ENCODE results near the gene MGAT4C.

Gene MGAT4C

GRCh38 chr12:86229772-86230171 lies 26.4 kb downstream of the MGAT4C start:
- DNase-seq (ENCODE audit: low read depth in 2 of 2): no peak

GRCh38 chr12:86228656-86229055 lies 27.5 kb downstream of the MGAT4C start:
- DNase-seq (ENCODE audit: low read depth in 2 of 2): no peak

- no peak for DNase-seq (ENCODE audit: low read depth in 2 of 2)
Measured at GRCh38 chr12:86226481-86226880, 29.7 kb downstream of the MGAT4C start.

GRCh38 chr12:86216591-86216990 lies 39.6 kb downstream of the MGAT4C start:
- no peak for DNase-seq (ENCODE audit: low read depth in 2 of 2)

GRCh38 chr12:86213012-86213411 lies 43.2 kb downstream of the MGAT4C start:
- DNase-seq (ENCODE audit: low read depth in 2 of 2): no peak

GRCh38 chr12:86198696-86199444 lies 57.3 kb downstream of the MGAT4C start:
- no peak for DNase-seq (ENCODE audit: low read depth in 2 of 2)

- no peak for DNase-seq (ENCODE audit: low read depth in 2 of 2)
Measured at GRCh38 chr12:86196465-86196864, 59.7 kb downstream of the MGAT4C start.

DNA sequence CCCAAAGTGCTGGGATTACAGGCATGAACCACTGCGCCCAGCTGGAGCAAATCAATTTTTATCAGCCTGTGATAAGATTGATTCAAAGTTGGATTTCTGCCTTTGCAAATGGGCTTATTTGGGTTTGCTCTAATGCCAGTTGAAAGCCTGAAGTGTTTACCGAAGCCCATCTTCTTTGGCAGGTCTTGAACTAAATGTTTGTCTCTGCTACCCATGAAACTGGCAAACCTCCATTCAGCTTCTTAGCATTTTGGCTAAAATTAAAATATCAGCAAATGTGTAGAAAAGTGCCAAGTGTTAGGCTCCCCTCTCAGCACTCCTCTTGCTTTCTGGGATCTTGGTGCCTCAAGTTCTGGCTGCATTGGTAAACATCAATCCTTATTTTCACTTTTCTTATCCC lies 61.5 kb downstream of the MGAT4C start:
- DNase-seq (ENCODE audit: low read depth in 2 of 2): no peak

DNA sequence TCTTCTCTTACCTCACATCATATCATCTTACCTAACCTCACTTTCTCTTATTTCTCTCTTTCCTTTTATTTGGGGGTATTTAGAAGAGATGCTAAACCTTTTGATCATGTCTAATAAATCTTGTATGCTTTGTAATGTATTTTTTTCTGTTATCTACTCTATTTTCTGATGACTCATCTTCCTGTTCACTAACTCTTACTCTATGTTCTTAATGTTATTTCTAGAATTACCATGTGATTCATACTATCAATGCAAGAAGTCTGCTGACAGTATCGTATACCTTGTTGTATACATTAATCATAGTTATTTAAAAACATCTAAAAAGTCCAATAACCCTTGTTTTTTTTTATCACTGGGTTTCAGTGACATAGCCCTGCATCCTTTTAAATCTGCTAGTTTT lies 62.3 kb downstream of the MGAT4C start:
- no peak for DNase-seq (ENCODE audit: low read depth in 2 of 2)

- DNase-seq (ENCODE audit: low read depth in 2 of 2): no peak
Measured at GRCh38 chr12:86188226-86188625, 68.0 kb downstream of the MGAT4C start.

DNA sequence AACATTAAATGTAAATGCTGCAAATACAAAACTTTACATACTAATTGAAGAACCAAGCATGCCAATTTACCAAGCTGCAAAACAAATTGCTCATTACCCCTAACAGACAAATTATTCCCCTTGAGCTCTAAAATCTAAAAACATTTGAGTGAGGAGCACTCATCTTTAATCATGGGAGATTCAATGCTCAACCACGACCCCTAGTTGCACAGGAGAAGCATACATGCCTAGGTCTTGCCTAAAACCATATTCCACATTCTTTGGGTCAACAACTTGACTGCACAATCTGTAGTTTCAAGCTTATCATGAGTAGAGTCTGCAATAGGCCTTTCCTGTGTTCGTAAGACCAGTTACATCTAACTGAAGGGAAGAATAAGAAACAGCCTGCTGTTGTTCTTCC lies 69.7 kb downstream of the MGAT4C start:
- DNase-seq (ENCODE audit: low read depth in 2 of 2): no peak

- DNase-seq (ENCODE audit: low read depth in 2 of 2): no peak
Measured at GRCh38 chr12:86179855-86180254, 76.3 kb downstream of the MGAT4C start.

DNA sequence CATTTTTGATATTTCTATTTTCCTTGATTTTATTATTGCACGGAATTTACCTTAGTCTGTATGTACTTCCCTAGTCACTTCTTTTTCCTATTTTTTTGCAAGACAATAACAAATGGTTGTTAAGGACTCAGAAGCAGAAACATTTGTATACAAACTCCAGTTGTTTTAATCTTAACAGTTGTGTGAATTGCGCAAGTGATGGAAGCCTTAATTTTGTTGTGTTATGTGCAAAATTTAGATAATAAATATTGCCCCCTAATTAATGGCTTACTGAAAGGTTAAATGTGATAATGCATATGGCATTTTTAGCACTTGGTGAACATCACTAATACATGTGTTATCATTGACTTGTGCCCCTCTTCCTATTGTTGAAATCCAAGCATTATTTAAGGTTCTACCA lies 82.0 kb downstream of the MGAT4C start:
- DNase-seq (ENCODE audit: low read depth in 2 of 2): no peak

DNA sequence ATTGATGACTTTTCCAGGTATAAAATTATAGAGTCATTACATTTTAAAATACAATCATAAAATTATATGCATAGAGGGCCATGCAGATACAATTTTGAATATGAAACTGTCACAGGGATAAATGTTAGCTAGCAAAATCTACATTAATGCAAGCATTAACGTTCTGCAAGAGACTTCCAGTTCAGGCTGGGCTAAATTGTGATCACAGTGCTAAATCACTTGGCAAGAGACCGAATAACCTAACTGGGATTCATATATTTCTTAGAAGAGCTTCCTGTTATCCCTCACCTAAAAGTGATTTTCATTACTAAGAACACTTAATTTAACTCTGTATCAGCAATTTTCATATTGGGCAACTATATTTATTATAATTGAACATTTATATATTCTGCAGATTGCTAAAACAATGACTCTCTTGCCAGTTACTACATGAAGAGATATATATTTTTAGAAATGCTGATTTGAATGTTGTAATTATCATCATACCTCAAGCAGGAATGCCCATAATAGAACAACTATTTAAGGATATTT lies 83.2 kb downstream of the MGAT4C start:
- no peak for DNase-seq (ENCODE audit: low read depth in 2 of 2)

DNA sequence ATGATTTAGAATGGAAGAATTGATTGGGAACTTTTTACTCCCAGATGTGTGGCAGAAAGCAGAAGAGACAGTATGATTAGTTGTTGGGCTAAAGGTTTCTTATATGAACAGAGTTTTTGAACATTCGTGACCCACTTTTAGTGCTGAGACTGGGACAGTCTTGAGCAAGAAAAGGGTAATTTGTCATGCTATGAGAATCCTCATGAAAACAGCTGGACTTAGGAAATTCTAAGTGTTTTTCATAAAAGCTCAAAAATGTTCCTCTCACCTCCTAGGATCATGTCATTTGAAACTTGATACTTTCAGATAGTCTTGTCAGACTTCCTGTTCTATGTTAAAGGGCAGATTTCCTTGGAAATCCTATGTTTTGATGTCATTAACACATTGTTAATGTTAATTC lies 86.1 kb downstream of the MGAT4C start:
- no peak for DNase-seq (ENCODE audit: low read depth in 2 of 2)

- no peak for DNase-seq (ENCODE audit: low read depth in 2 of 2)
Measured at GRCh38 chr12:86158956-86159355, 97.2 kb downstream of the MGAT4C start.

- DNase-seq (ENCODE audit: low read depth in 2 of 2): no peak
Measured at GRCh38 chr12:86154620-86155019, 101.6 kb downstream of the MGAT4C start.

DNA sequence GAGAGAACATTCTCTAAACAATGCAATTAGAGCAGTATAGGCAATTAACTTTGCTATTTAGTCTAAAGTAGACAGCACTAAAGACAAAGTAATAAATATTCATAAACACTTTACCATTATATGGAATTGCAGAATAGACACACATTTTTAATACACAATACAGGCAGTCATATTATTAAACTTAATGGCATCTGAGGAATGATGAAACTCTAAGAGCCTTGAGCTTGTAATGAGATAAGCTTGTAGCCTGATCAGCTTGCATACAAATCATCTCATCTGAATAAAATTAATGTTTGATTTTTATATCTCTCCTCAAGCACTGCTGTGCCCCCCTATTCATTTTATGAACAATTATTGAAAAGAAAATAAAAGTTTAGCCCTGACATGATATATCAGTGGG lies 107.6 kb downstream of the MGAT4C start:
- DNase-seq (ENCODE audit: low read depth in 2 of 2): no peak

DNA sequence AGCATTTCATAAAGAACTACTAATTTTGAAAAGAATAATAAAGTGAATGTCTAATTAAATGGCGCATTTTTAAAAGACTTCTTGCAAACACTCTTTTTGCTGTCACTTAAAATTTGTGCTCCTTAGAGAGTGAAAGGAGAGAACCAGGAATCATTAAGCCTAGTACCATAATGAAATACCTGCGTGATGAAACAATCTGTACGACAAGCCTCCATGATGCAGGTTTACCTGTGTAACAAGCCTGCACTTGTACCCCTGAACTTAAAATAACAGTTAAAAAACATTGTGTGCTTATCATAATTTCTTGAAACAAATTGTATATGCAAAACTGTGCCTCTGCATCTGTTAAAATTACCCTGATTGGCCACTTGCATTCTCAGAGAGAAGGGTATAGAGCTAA lies 108.1 kb downstream of the MGAT4C start:
- no peak for DNase-seq (ENCODE audit: low read depth in 2 of 2)

DNA sequence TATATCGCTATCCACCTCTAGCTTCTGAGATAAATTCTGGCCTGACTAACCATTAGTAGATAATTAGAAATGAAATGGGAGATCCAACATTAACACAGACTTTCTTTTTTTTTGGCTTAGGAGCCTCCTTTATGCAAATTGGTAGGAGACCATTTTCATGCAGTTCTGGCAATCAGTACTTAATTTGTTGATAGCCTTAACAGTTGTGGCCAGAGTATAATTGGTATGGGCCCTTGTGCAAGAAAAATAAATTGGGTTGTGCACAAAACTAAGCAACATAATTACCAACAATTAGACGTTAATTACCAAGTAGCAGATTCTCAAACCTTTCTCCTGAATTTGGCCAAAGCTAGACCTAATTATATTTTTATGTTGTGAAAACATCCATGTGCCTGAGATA lies 111.0 kb downstream of the MGAT4C start:
- DNase-seq (ENCODE audit: low read depth in 2 of 2): no peak

DNA sequence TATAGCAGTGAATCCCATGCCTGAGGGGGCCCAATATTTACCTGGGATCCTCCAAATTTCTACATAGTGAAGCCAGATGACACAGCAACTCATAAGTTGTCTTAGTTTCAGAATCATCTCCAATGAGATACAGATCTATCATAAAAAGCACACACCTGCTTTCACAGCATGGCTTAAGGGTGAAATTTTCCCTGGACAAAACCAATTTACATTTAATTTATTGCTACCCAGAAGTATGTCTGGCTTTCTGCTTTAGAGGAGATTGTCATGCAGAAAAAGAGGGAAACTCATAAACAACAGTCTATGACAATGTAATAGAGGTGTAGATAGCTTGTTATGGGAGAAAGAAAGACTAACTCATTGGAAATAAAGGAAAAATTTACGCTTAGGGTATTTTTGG lies 113.0 kb downstream of the MGAT4C start:
- DNase-seq (ENCODE audit: low read depth in 2 of 2): no peak

GRCh38 chr12:86139671-86140070 lies 116.5 kb downstream of the MGAT4C start:
- DNase-seq (ENCODE audit: low read depth in 2 of 2): no peak

DNA sequence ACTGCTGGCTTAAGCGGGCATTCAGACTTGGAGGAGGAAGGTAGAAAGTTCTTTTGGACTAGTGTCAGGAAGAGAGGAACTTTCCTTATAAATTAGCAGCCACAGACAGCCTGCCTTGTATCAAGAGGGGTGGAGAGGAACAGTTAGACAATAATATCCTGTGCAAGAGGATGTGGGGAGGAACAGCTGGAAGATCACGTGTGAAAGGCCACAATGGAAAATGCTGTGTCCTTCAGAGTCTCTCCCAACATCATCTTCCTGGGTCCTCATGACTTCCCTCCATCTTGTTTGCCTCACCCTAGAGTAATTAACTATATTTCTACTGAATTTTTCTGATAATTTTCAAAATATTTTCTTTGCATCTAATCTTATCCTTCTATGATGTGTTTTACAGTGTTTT lies 117.4 kb downstream of the MGAT4C start:
- DNase-seq (ENCODE audit: low read depth in 2 of 2): no peak

- no peak for DNase-seq (ENCODE audit: low read depth in 2 of 2)
Measured at GRCh38 chr12:86137936-86138335, 118.3 kb downstream of the MGAT4C start.

Data from stimulated activated CD8-positive, alpha-beta memory T cell treated with anti-CD3 and anti-CD28 coated beads, Interleukin-7, amount 100 ng/mL, for 1 hour (primary cell).